Measurements from ENCODE around the gene VPS37B. TPM values are rescaled to one million over a fixed set of nuclear protein-coding genes. Genes with fewer than 3 reads are reported as not detected.

Gene VPS37B
- total RNA-seq, 1 experiment from 2014 or later: 18.1 TPM

DNA sequence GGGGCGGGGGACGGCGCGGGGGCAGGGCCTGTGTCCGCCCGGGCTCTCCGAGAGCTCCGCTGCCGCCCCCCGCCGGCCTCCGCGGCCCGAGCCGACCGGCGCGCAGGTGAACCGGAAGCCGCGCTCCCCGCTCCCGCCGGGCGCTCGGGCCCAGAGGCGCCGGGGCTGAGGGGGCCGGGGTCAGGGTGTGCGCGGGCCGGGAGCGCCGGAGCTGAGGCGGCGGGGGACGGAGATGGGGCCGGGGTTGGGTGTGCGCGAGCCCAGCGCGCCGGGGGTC is 60.2 kb downstream of the VPS37B start:
- TF ChIP-seq RELA (CRISPR knock-in tag; IDR thresholded peaks at IDR 0.05; ENCODE audit: borderline replicate concordance) (no peak), ZNF121 (CRISPR knock-in tag; IDR thresholded peaks at IDR 0.05) (no peak), IRF2 (CRISPR knock-in tag; IDR thresholded peaks at IDR 0.05; ENCODE audit: borderline replicate concordance, low read depth) (no peak), ZNF219 (CRISPR knock-in tag; IDR thresholded peaks at IDR 0.05; ENCODE audit: borderline replicate concordance) (no peak), TP53 (CRISPR knock-in tag; IDR thresholded peaks at IDR 0.05) (no peak), SP1 (CRISPR knock-in tag; conservative IDR thresholded peaks at IDR 0.05) (no peak), SMAD4 (CRISPR knock-in tag; IDR thresholded peaks at IDR 0.05) (no peak)
- TF ChIP-seq, protein P1, sequence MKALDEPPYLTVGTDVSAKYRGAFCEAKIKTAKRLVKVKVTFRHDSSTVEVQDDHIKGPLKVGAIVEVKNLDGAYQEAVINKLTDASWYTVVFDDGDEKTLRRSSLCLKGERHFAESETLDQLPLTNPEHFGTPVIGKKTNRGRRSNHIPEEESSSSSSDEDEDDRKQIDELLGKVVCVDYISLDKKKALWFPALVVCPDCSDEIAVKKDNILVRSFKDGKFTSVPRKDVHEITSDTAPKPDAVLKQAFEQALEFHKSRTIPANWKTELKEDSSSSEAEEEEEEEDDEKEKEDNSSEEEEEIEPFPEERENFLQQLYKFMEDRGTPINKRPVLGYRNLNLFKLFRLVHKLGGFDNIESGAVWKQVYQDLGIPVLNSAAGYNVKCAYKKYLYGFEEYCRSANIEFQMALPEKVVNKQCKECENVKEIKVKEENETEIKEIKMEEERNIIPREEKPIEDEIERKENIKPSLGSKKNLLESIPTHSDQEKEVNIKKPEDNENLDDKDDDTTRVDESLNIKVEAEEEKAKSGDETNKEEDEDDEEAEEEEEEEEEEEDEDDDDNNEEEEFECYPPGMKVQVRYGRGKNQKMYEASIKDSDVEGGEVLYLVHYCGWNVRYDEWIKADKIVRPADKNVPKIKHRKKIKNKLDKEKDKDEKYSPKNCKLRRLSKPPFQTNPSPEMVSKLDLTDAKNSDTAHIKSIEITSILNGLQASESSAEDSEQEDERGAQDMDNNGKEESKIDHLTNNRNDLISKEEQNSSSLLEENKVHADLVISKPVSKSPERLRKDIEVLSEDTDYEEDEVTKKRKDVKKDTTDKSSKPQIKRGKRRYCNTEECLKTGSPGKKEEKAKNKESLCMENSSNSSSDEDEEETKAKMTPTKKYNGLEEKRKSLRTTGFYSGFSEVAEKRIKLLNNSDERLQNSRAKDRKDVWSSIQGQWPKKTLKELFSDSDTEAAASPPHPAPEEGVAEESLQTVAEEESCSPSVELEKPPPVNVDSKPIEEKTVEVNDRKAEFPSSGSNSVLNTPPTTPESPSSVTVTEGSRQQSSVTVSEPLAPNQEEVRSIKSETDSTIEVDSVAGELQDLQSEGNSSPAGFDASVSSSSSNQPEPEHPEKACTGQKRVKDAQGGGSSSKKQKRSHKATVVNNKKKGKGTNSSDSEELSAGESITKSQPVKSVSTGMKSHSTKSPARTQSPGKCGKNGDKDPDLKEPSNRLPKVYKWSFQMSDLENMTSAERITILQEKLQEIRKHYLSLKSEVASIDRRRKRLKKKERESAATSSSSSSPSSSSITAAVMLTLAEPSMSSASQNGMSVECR (CRISPR knock-in tag; IDR thresholded peaks at IDR 0.05; ENCODE audit: borderline replicate concordance): no peak
- DNase-seq (ENCODE audit: low spot score) (peak; percentile 42), ATAC-seq (peak; percentile 17)
- H3K4me3 Mint-ChIP-seq: no peak overlapping the region
- POLR2A ChIA-PET: no interaction called here
- CTCF ChIA-PET: interaction anchor here (0.5 to 2.8 kb wide), 5 partner anchors 9 to 42 kb away, joined by 3 to 10 read pairs (median 4); no protein-coding TSS in a partner anchor
- no peak overlapping the region for H3K27ac Mint-ChIP-seq
- peaks cover 55% of the 10 kb centered on the region for H3K27me3 Mint-ChIP-seq (ENCODE audit: low read depth)
- no peaks in the 10 kb centered on the region; the same call in 1 of the 2 replicates for H3K9me3 Mint-ChIP-seq
- H3K4me1 Mint-ChIP-seq: peaks cover 30% of the 10 kb centered on the region
- H3K36me3 Mint-ChIP-seq: peaks cover 3% of the 10 kb centered on the region; the same call in 1 of the 2 replicates

DNA sequence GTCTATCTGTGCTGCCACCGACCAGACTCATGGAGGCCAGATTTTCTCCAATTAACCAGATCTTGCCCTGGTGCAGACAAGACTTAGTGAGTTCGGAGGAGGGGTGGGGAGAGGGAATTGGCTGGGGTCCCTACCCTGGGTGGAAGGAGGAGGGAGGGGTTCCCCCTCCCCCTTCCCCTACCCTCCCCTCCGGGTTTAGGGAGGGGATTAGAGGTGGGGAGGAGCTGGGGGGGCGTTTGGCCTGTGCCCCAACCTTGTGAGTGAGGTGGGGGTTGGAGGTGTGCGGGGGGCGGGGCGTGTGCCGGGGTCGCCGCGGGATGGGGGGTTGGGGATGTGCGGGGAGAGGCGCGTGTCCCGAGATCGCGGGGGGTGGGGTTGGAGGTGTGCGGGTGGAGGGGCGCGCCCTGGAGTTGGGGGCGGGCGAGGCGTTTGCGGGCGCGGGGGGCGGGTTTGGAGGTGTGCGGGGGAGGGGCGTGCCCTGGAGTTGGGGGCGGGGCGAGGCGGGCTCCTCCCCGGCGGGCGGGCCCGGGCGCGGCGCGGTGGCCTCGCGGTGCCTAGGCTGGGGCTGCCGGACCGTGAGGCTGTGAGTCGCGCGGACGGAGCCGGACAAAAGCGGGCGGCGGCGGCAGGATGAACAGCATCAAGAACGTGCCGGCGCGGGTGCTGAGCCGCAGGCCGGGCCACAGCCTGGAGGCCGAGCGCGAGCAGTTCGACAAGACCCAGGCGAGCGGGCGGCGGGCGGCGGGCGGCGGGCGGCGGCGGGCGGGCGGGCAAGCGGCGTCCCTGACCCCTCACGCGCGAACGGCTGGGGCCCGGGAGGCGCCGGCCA is 60.8 kb downstream of the VPS37B start, which contains the start of gene HIP1R:
Gene HIP1R, plus strand, starts transcription at position 537 of the 829 bp plus-strand sequence. Its CDS starts 94 bp downstream, at position 631.
- Mint-ChIP-seq H3K27me3 (ENCODE audit: low read depth) (peaks cover 56% of the 10 kb centered on the region), H3K4me3 (peak within 1 kb of the TSS; percentile 87), H3K4me1 (peaks cover 30% of the 10 kb centered on the region), H3K27ac (peak within 1 kb of the TSS; percentile 80), H3K36me3 (peaks cover 3% of the 10 kb centered on the region; the same call in 1 of the 2 replicates), H3K9me3 (no peaks in the 10 kb centered on the region; the same call in 1 of the 2 replicates)
- peak; percentile 56 for DNase-seq (ENCODE audit: low spot score)
- ChIA-PET POLR2A (interaction anchor here (0.6 kb wide), 2 partner anchors 10 to 136 kb away, joined by 3 to 6 read pairs; no protein-coding TSS in a partner anchor), CTCF (interaction anchor here (0.5 to 2.8 kb wide), 8 partner anchors 10 to 132 kb away, joined by 3 to 10 read pairs (median 3); partner anchors contain the start of gene ABCB9)
- peak; percentile 62 for ATAC-seq
- peak; percentile 54 for TF ChIP-seq SP1 (CRISPR knock-in tag; conservative IDR thresholded peaks at IDR 0.05)
- TF ChIP-seq, protein P2, sequence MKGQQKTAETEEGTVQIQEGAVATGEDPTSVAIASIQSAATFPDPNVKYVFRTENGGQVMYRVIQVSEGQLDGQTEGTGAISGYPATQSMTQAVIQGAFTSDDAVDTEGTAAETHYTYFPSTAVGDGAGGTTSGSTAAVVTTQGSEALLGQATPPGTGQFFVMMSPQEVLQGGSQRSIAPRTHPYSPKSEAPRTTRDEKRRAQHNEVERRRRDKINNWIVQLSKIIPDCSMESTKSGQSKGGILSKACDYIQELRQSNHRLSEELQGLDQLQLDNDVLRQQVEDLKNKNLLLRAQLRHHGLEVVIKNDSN (CRISPR knock-in tag; IDR thresholded peaks at IDR 0.05): no peak

DNA sequence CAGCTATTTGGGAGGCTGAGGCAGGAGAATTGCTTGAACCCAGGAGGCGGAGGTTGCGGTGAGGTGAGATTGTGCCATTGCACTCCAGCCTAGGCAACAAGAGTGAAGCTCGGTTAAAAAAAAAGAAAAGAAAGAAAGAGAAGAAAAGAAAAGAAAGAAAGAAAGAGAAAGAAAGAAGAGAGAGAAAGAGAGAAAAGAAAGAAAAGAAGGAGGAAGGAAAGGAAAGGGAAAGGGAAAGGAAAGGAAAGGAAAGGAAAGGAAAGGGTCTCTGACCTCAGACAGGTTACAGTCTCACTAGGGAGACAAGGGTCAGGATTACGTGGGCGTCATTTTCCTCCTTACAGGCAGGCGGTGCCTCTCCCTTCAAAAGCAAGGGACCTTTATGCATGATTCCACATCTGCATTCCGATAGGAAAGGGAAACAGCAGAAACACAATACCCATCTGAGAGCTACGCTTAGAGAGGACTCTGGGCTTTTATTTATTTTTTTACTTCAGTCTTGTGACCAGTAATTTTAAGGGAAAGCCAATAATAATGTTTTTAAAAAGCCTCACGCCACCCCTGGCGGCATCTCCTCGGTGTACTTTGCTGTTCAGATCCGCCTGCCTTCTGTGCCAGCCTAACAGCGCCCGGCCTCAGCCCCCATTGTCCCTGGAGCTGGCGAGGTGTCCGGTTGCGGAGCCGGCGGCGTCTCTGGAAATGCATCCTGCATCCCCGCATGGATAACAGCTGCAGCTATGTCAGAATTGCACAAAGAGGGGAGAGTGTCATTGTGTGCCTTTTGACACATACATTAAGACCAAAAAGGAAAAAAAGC is 61.6 kb downstream of the VPS37B start:
- DNase-seq (ENCODE audit: low spot score) (peak; percentile 78), ATAC-seq (peak; percentile 75)
- Mint-ChIP-seq H3K9me3 (no peaks in the 10 kb centered on the region; the same call in 1 of the 2 replicates), H3K4me1 (peaks cover 30% of the 10 kb centered on the region), H3K27ac (peak overlapping the region; percentile 80), H3K27me3 (ENCODE audit: low read depth) (peaks cover 58% of the 10 kb centered on the region), H3K36me3 (peaks cover 3% of the 10 kb centered on the region; the same call in 1 of the 2 replicates), H3K4me3 (peak overlapping the region; percentile 86)
- CTCF ChIA-PET: interaction anchor here (0.5 to 2.8 kb wide), 10 partner anchors 11 to 396 kb away, joined by 3 to 10 read pairs (median 3); partner anchors contain the start of genes ABCB9 and OGFOD2
- POLR2A ChIA-PET: interaction anchor here (0.6 kb wide), 2 partner anchors 137 to 1304 kb away, joined by 3 to 6 read pairs; no protein-coding TSS in a partner anchor
- TF ChIP-seq SMAD4 (CRISPR knock-in tag; IDR thresholded peaks at IDR 0.05) (no peak), E2F1 (CRISPR knock-in tag; IDR thresholded peaks at IDR 0.05) (no peak), ZNF219 (CRISPR knock-in tag; IDR thresholded peaks at IDR 0.05; ENCODE audit: borderline replicate concordance) (no peak), FOXJ3 (CRISPR knock-in tag; IDR thresholded peaks at IDR 0.05; ENCODE audit: borderline replicate concordance) (no peak), ZNF232 (CRISPR knock-in tag; IDR thresholded peaks at IDR 0.05) (no peak), GABPB1 (CRISPR knock-in tag; IDR thresholded peaks at IDR 0.05) (no peak)
